Measurements from ENCODE around the gene FXYD7.
A peak's percentile ranks its signal among the peaks of the same experiment; 100 is the strongest.
"Not testable (repeated sequence)": the region's sequence is repeated elsewhere in the genome, so short reads cannot be mapped to it uniquely, and the experiment has no call there.

FXYD7 gene

GRCh38 chr19:35128398-35129057, 14.5 kb upstream of the FXYD7 start:
- no peak for DNase-seq

GRCh38 chr19:35129724-35130274, 13.3 kb upstream of the FXYD7 start:
- DNase-seq = not testable (repeated sequence)

GRCh38 chr19:35130761-35131720, 12.0 kb upstream of the FXYD7 start:
- no peak for DNase-seq

- no peak for DNase-seq
Measured at GRCh38 chr19:35132254-35132653, 10.8 kb upstream of the FXYD7 start.

GRCh38 chr19:35133826-35134225, 9.2 kb upstream of the FXYD7 start:
- no peak for DNase-seq

- no peak for DNase-seq
Measured at GRCh38 chr19:35134601-35135242, 8.3 kb upstream of the FXYD7 start, which contains the start of gene LGI4. TSS of gene LGI4 (minus strand) at chr19:35135059. CDS start at chr19:35134680, 379 bp downstream.

GRCh38 chr19:35135389-35135909, 7.6 kb upstream of the FXYD7 start:
- peak; percentile 73 to 85 (median 83) for DNase-seq

- no peak for DNase-seq
Measured at GRCh38 chr19:35136231-35136630, 6.8 kb upstream of the FXYD7 start.

- no peak for DNase-seq
Measured at GRCh38 chr19:35136977-35137702, 5.9 kb upstream of the FXYD7 start.

GRCh38 chr19:35138305-35138892, 4.7 kb upstream of the FXYD7 start, which contains the start of gene FXYD1:
TSS of gene FXYD1 (plus strand) at chr19:35138824. CDS start at chr19:35140080, 1,256 bp downstream.
- no peak for DNase-seq

GRCh38 chr19:35140207-35140961, 2.7 kb upstream of the FXYD7 start:
- no peak for DNase-seq

GRCh38 chr19:35140962-35141836, 1.9 kb upstream of the FXYD7 start:
- DNase-seq = peak; percentile 87 to 98 (median 93)

- peak in 2 of 3 donors; percentile 57 to 62 for DNase-seq
Measured at GRCh38 chr19:35141837-35142605, 1.0 kb upstream of the FXYD7 start.

- DNase-seq = peak; percentile 50 to 81 (median 64)
Measured at GRCh38 chr19:35142606-35143230, 337 bp upstream of the FXYD7 start.

GRCh38 chr19:35143818-35144217, 763 bp downstream of the FXYD7 start:
- DNase-seq = no peak

GRCh38 chr19:35144259-35144599, 1.2 kb downstream of the FXYD7 start:
- no peak for DNase-seq

- DNase-seq = no peak
Measured at GRCh38 chr19:35144600-35145436, 1.8 kb downstream of the FXYD7 start.
